Vagina (tissue), 2 donors: Measurements from ENCODE around the gene YIF1A.

ENCODE experiments used
- POLR2A ChIP-seq, 2 donors: fragments of 450-650 bp; IDR thresholded peaks; one replicate each; pipeline ENCODE4 v1.6.1; 2017; ENCODE audit warnings: antibody characterized with exemption in 2 of 2, mild to moderate bottlenecking in 2 of 2, moderate library complexity in 2 of 2
- POLR2AphosphoS5 ChIP-seq, 2 donors: sonication (generic); formaldehyde crosslinking; IDR thresholded peaks; one replicate each; pipeline ENCODE4 v1.9.0; 2017; ENCODE audit warnings: antibody characterized with exemption in 2 of 2, mild to moderate bottlenecking in 2 of 2, low read depth in 1 of 2; ENCODE audit not compliant: insufficient read depth in 1 of 2
- TF ChIP-seq, protein P1 (sequence below), 3 experiments: fragments of 450-650 bp in 2 of 3; fragments of 200-600 bp in 1 of 3; sonication (generic) in 1 of 3; IDR thresholded peaks; one replicate each; pipeline ENCODE4 v1.5.1; 2017 to 2019; ENCODE audit warnings: antibody characterized with exemption in 3 of 3, mild to moderate bottlenecking in 2 of 3, moderate library complexity in 2 of 3

DNA sequence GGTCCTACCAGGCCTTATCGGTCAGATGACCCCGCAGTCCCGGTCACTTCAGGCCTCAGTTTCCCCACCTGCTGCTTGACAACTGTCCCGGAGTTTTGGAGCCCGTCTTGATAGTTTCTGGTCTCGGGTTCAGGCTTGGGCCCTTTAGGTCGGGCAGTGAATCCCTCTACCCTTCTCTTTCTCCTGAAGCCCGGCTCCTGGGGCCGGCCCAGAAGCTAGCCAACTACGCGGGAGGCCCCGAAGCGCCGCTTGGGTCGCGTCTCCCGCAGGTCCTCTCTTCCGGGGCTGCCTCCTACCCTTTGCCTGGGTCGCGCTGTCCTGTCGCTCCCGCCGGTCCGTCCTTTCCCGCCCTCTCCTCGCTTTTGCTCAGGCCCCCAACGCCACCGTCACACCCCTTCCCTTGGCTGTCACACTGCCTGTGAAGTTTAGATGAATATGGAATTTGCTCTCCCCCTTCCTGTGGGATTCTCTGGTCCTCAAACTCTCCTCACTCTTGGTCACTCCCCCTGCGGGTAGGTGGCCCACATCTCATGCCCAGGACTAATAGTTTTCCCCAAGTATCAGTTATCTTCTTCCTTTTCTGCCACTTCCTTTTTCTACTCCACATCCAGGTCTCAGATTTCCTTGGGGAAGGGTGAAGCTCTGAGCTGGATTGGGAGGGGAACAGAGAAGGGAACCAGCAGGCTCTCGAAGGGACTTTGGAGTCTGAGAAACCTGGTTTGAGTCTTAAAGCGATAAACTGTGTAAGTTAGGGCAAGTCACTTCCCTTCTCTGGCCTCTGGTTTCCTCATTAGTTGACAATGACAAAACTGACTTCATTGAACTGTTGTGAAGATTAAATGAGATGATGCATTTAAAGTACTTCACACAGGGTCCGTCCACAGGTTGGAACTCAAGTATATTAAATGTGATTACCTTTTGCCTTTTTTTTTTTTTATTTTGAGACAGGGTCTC lies 19.7 kb downstream of the YIF1A start:
- TF ChIP-seq POLR2A (IDR thresholded peaks at IDR 0.05) (no peak), POLR2AphosphoS5 (IDR thresholded peaks at IDR 0.05; ENCODE audit: insufficient read depth in 1 of 2, low read depth in 1 of 2) (no peak)
- TF ChIP-seq, protein P1, sequence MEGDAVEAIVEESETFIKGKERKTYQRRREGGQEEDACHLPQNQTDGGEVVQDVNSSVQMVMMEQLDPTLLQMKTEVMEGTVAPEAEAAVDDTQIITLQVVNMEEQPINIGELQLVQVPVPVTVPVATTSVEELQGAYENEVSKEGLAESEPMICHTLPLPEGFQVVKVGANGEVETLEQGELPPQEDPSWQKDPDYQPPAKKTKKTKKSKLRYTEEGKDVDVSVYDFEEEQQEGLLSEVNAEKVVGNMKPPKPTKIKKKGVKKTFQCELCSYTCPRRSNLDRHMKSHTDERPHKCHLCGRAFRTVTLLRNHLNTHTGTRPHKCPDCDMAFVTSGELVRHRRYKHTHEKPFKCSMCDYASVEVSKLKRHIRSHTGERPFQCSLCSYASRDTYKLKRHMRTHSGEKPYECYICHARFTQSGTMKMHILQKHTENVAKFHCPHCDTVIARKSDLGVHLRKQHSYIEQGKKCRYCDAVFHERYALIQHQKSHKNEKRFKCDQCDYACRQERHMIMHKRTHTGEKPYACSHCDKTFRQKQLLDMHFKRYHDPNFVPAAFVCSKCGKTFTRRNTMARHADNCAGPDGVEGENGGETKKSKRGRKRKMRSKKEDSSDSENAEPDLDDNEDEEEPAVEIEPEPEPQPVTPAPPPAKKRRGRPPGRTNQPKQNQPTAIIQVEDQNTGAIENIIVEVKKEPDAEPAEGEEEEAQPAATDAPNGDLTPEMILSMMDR (IDR thresholded peaks at IDR 0.05), result no peak
